ENCODE data around the gene CACNB4.

The CACNB4 gene

DNA sequence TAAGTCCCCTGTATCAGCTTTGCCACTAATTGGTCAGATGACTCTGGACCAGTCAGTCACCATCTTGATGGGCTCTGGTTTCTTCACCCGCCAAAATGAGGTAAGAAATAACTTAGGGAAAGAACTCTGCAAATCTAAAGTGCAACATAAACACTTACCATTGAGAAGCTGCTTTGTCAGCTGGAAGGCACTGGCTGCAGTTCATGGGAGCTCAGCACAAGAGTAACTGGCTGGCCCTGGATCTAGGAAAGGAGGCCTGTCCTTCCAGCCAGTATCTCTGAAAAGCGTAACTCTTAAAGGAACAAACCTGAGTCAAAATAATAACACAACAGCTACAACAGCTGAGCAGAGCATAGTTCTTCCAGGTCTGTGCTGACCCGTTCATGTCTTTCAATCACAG, 123.9 kb downstream of the CACNB4 start:
- no peak for DNase-seq (ENCODE audit: low spot score)

DNA sequence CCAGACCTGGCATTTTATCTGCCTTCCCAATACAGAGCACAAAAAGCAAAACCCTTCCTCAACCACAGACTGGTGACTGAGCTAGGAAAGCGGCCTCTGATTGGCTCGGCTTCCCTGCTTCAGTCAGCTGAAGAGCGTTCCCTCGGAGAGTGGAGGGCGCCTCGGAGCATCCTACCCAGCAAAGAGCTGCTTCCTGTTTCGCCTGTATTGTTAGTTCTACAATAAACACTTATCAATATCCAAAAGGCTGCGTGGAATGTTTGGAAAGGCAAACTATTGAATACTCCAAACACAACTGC, 125.0 kb downstream of the CACNB4 start:
- no peak for DNase-seq (ENCODE audit: low spot score)

GRCh38 chr2:151973013-151973900, 125.6 kb downstream of the CACNB4 start:
- no peak for DNase-seq (ENCODE audit: low spot score)

- no peak for DNase-seq (ENCODE audit: low spot score)
Observed at GRCh38 chr2:151972241-151973012, 126.4 kb downstream of the CACNB4 start.

GRCh38 chr2:151971301-151972051, 127.4 kb downstream of the CACNB4 start:
- no peak for DNase-seq (ENCODE audit: low spot score)

DNA sequence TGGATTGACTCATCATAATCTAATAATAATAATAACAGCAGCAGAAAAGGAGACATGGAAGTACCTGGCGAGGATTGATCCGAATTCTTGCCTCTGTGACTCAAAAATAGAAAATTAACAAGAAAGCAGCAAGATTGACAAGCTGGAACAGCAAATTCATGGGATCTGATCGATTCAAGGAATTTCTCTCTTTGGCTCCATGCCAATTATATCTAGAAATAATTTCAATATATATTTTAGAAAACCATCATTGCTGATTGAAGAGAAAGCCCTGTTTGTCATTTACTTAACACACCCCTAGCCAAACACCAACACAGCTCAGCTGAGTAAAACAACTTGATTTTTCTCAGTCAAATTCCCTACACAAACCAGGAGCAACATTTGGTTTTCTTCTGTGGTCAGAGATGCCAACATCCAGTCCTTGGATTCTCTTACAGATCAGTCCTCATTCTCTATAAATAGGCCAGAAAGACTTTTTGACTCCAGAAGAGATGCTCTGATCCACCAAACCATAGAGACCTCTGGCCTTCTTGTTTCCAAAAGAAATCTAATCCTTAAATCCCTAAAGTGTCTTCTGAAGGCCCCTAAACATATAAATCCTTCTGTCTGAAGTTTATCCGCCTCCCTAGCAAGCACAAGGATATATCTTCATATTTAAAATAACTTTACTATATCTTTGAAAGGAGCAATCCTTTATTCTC, 129.9 kb downstream of the CACNB4 start:
- no peak for DNase-seq (ENCODE audit: low spot score)

DNA sequence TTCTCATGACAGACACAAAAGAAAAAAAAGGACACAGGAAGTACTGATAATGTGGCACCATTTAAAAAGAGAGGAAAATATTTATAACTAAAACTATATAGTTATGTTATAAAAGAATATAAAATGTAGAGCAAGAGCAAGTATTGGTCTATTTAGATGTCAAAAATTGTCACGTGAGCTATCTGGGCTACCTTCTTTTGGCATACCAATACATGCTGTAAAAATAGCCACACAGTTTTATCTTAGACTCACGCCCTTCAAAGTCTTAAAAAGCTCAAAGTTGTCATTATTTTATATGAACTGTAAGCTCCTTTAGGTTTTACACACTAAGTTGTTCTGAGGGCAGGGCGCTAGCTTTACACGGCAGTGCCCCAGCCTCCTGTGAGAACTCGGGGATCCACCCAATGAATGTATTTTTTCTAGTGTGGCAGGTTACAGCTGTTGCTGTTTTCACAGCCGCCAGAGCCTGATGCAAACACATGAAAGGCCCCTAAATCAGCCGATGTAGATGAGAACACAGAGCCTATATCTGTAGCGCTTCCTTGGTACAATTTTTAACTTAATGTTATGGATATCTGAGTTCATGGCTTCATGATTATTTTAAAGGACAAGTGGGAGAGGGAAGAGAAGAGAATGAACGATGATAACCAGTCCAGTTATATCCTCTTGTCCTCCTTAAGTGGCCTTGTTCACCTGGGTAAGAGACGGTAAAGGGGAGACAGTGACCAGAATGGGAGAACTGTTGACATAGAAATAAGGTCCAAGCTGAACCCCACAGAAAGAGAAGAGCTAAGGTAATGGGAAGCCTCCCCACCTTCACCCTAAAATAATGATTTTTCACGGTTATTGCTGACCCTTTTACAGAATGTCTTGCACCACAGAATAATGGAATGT, 130.8 kb downstream of the CACNB4 start:
- DNase-seq (ENCODE audit: low spot score), result no peak

- DNase-seq (ENCODE audit: low spot score), result no peak
Observed at GRCh38 chr2:151965884-151966283, 133.0 kb downstream of the CACNB4 start.

- no peak for DNase-seq (ENCODE audit: low spot score)
Observed at GRCh38 chr2:151961558-151961957, 137.3 kb downstream of the CACNB4 start.

GRCh38 chr2:151959238-151959637, 139.6 kb downstream of the CACNB4 start:
- DNase-seq (ENCODE audit: low spot score), result no peak

DNA sequence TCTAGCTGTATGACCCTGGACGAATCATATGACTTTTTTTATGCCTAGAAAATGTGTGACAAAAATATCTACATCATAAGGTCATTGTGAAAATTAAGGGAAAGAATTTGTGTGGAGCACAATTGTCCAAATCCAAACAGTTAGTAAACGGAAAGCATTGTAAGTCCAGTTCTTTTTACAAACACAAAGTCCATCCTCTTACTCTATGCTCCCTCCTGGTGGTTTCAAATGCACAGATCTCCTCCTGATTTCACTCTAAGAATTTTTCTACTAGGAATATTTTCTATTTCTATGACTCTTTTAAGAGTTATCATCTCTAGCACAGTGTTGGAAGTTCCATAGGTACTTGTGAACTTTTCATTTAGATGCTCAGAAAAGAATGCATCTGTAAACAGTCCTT, 145.4 kb downstream of the CACNB4 start:
- no peak for DNase-seq (ENCODE audit: low spot score)

GRCh38 chr2:151952691-151953456, 146.0 kb downstream of the CACNB4 start:
- DNase-seq (ENCODE audit: low spot score), result no peak

DNA sequence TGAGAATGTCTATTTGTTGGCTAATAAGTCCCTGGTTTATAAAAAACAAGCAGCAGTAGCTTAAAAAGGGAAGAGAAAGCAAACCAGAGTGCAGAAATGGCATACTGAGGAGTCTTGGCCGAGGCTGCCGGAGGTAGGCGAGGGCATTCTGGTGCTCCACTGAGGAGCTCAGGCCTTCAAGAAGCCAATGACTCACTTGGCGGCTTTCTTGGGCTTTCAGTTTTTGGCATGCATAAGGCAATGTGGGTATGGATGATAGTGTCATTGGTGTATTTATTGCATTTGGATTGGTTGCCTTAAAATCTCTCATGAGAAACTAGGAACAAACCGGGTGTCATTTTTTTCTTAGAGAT, 151.1 kb downstream of the CACNB4 start:
- DNase-seq (ENCODE audit: low spot score), result no peak

- DNase-seq (ENCODE audit: low spot score), result no peak
Observed at GRCh38 chr2:151946899-151947812, 151.7 kb downstream of the CACNB4 start.

DNA sequence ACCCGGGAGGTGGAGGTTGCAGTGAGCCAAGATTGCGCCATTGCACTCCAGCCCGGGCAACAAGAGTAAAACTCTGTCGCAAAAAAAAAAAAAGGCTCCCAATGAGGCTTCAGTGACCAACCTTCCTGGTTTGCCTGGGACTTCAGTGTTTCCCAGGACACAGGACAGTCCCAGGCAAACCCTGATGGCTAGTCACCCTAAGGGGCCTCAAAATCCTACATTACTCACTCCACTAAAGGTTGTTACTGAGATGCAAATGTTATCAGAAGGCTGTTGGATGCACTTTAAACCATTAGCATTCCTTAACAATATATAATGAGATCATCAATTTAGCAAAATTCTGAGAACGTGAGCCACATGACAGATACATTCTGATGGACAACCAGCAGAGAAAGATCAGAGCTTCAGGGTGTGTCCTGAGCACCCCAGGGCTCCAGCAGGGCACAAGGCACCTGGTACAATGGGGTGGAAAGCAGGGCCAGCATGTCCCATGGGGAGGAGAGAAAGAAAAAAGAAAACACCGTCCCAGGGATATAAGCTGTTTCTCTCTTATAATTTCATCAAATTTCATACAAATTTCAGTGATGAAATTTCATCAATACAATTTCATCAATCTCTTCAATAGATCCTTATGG, 152.5 kb downstream of the CACNB4 start:
- DNase-seq (ENCODE audit: low spot score), result no peak

GRCh38 chr2:151945602-151946001, 153.2 kb downstream of the CACNB4 start:
- DNase-seq (ENCODE audit: low spot score), result no peak

DNA sequence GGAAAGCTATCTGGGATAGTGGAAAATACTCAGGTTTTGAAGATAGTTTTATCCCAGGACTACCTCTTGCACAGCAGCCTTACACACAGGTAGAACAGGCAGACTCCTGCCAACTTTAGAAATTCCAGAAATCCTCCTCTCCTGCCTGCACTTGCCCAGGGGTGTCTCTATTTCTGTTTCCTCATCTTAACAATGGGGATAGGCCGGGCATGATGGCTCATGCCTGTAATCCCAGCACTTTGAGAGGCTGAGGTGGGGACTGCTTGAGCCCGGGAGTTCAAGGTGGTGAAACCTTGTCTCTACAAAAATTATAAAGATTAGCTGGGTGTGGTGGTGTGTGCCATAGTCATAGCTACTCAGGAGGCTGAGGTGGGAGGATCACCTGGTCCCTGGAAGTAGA, 153.7 kb downstream of the CACNB4 start:
- DNase-seq (ENCODE audit: low spot score), result no peak

GRCh38 chr2:151943461-151943860, 155.4 kb downstream of the CACNB4 start:
- no peak for DNase-seq (ENCODE audit: low spot score)

Data from left forelimb (tissue), 1 donor.